Glomerular visceral epithelial cell (primary cell): ENCODE measurements around the gene MAP3K14.
A peak's percentile ranks its signal among the peaks of the same experiment; 100 is the strongest.
"Not testable (repeated sequence)": the region's sequence is repeated elsewhere in the genome, so short reads cannot be mapped to it uniquely, and the experiment has no call there.

Experiments used
- DNase-seq: peaks from one replicate; pipeline ENCODE4 v3.0.0-alpha.2; 2016; ENCODE audit errors: extremely low spot score

The MAP3K14 gene

DNA sequence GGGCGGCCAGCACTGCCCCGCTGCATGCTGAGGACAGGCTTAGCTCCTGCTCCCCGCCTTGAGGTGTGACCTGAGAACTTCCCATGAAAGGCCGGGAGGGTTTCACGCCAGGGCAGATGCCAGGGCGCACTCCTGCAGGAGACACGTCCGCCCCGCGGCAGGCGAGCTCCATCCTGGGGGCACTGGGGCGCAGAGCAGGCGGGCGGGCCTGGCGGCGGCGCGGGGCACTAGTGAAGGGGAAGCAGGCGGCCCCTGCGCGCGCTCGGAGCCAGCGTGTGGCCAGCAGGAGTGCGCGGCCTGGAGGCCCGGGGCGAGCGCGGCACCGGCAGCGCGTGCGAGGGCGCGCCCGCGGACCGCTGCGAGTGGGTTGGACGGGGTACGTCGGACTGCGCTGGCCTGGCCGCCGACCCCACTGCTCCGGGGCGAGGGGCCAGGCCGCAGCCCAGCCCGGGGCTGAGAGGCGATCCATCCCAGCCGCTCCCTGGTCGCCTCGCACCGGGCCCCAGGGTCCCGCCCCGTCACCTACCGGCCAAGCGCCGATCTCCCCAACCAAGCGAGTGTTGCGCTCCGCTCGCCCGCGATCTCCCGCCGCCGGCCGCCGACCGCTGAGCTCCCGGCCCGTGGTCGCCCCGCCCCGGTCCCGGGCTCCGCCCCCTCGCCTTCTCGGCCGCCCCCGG lies at the start of gene MAP3K14:
MAP3K14 (minus strand) TSS at position 587 of the 677 bp plus-strand sequence. CDS start 26,275 bp downstream, outside the sequence.
- peak; percentile 84 for DNase-seq

- DNase-seq: no peak
These were observed 49.2 kb upstream of the MAP3K14 start for GRCh38 chr17:45366049-45366448.

DNA sequence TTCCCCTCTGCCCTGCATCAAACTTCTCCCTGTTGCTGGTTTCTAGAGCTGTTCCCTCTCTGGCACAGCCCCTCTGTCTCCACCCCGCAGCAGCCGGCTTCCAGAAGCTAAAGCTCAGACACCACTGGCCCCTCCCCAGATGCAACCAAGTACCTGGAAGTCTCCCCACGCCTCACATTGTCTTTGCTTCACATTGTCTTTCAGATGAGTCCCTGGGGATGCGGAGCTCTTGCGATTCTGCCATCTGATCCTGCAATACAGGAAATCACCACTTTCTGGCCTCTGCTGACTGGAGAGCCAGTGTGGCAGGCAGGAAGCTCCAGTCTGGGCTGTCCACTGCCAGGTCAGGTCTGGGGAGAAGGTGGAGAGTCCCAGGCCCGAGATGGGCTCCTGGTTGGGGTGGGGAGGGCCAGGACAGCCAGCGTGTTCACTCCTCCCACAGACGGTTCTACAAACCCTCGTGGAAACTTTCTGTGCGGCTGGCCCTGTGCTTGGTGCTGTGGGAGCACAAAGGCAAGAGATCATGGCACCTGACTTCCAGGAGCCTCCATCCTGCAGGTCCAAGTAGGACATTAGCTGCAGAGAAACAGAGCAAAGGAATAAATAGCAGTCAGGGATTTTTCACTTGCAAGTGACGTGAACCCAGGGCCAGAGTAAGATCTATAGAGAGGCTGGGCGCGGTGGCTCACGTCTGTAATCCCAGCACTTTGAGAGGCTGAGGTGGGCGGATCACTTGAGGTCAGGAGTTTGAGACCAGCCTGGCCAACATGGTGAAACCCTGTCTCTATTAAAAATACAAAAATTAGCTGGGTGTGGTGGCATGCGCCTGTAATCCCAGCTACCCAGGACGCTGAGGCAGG lies 47.9 kb upstream of the MAP3K14 start:
- DNase-seq: no peak

DNA sequence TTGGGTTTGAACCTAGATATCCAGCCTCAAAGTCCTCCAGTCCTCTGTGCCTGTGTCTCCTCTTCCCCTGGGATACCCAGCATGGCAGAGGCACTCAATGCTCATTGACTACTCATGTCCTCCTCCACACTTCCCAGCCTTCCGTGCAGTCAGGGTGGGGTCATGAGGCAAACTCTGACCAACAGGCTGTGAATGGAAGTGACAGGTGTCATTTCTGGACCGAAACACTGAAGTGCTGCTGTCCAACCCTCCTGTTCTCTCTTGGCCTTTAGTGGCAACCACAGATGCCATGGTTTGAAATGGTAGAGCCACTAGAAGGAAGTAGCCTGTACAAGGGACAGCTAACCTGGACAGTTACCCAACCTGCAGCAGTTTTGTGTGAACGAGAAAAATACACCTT lies 46.7 kb upstream of the MAP3K14 start:
- no peak for DNase-seq

GRCh38 chr17:45361976-45362375 lies 45.2 kb upstream of the MAP3K14 start:
- DNase-seq: no peak

DNA sequence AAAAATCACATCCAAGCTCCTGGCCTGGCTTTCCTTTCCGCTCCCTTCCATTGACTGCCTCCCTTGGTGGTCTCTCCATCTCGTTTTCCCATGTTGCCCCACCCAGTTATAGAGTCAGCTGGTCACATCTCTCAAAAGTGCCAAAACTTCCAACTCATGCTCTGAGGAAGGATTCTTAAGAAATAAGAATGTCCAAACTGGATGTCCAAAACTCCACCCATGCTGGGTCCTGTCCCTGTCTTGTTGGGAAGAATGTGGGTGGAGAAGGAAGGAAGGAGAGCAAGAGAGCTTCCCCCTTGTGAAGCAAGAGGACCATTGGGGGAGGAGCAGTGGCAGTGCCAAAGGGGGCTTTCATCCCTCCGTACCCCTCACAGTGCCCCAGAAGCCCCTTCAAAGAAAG lies 44.6 kb upstream of the MAP3K14 start:
- DNase-seq: no peak

GRCh38 chr17:45357364-45357997 lies 40.7 kb upstream of the MAP3K14 start:
- DNase-seq: no peak

DNA sequence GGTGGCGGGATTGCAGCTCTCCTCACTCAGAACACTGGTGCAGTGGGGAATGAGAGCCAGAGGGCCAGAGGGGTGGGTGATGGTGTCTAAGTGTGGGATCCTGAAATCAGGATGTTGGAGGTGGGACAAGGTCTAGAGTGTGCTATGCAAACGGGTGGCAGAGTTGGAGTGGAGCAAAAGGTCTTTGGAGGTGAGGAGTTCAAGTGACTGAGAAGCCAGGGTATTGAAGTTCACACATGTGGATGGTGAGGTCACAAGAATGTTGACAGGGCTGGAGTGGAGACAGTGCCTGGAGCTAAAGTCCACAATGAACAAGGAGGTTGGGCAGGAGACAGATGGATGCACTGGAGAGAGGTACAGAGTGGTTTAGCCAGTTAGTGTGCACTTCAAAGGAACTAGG lies 38.3 kb upstream of the MAP3K14 start:
- DNase-seq: no peak

- no peak for DNase-seq
These were observed 36.2 kb upstream of the MAP3K14 start for GRCh38 chr17:45353043-45353442.

DNA sequence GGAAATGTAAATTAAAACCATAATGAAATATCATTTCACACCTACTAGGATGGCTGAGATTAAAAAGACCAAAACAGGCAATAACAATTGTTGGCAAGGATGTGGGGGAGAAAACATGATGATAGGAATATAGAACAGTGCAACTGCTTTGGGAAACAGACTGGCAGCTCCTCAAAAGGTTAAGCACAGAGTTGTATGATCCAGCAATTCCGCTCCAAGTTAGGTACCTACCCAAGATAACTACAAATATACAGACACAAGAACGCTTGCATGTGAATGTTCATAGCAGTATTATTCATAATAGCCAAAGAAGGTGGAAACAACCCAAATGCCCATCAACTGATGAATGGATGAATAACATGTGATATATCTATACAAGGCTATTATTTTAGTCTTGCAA lies 35.0 kb upstream of the MAP3K14 start:
- no peak for DNase-seq

- DNase-seq: no peak
These were observed 30.6 kb upstream of the MAP3K14 start for GRCh38 chr17:45347444-45347843.

- DNase-seq: no peak
These were observed 29.6 kb upstream of the MAP3K14 start for GRCh38 chr17:45346216-45347015.

GRCh38 chr17:45345554-45346215 lies 28.9 kb upstream of the MAP3K14 start:
- no peak for DNase-seq

DNA sequence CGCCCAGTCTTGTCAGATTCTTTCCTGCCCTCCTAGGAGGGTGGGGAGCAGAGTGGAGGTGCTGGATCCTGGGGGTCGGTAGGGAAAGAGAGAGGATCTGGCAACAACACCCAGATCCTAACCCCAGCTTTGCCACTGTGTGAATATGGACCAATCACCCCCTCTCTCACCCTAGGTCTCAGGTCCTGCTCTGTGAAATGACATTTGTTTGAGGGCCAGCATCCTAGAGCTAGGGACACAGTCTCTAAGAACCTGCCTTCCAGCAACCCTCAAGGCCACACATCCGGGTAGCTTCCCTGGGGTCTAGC lies 28.4 kb upstream of the MAP3K14 start:
- DNase-seq: no peak

GRCh38 chr17:45343967-45344664 lies 27.3 kb upstream of the MAP3K14 start:
- not testable (repeated sequence) for DNase-seq

- no peak for DNase-seq
These were observed 26.2 kb upstream of the MAP3K14 start for GRCh38 chr17:45342871-45343526.

DNA sequence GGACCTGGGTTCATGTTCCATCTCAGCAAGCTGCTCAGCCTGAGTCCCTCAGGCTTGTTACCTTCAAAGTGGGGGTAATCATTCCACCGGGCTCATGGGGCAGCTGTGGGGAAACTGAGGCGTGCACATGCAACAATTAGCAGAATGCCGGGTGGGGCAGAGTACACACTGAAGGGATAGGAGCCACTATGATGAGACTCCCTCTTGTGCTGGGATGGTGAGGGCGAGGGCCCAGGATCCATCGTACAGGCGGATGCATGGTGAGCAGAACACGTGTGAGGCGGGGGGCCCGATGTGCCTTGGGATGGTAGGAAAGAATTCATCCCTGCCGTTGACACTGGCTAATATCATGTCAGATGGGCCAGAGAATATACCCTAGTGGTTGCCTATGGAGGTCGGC lies 25.5 kb upstream of the MAP3K14 start:
- DNase-seq: no peak

- DNase-seq: peak; percentile 98
These were observed 24.8 kb upstream of the MAP3K14 start for GRCh38 chr17:45341533-45342158.

GRCh38 chr17:45339646-45340605 lies 23.1 kb upstream of the MAP3K14 start:
- no peak for DNase-seq
